HG02938 (cell line): ENCODE measurements around the gene HSF2BP.
"Not testable (repeated sequence)": the region's sequence is repeated elsewhere in the genome, so short reads cannot be mapped to it uniquely, and the experiment has no call there.

ENCODE experiments used
- ATAC-seq: cut with Tn5 transposase; IDR thresholded peaks from one replicate; pipeline ENCODE4 v1.9.1; 2021; ENCODE audit warnings: mild to moderate bottlenecking, moderate library complexity; ENCODE audit not compliant: unreplicated experiment

HSF2BP gene

GRCh38 chr21:43659136-43660000 is at the start of gene HSF2BP, which contains the start of gene RRP1B:
TSS of gene HSF2BP (minus strand) at chr21:43659488. CDS start at chr21:43658096, 1,392 bp downstream.
TSS of gene RRP1B (plus strand) at chr21:43659560. CDS start at chr21:43659665, 105 bp downstream.
- no peak for ATAC-seq

- no peak for ATAC-seq
These were observed 49.6 kb upstream of the HSF2BP start for GRCh38 chr21:43708745-43709381.

- no peak for ATAC-seq
These were observed 48.2 kb upstream of the HSF2BP start for GRCh38 chr21:43707462-43707861.

GRCh38 chr21:43703035-43703880 is 44.0 kb upstream of the HSF2BP start:
- no peak for ATAC-seq

- no peak for ATAC-seq
These were observed 43.4 kb upstream of the HSF2BP start for GRCh38 chr21:43702785-43703034.

- no peak for ATAC-seq
These were observed 42.9 kb upstream of the HSF2BP start for GRCh38 chr21:43701936-43702784.

- ATAC-seq: no peak
These were observed 40.8 kb upstream of the HSF2BP start for GRCh38 chr21:43699933-43700599.

GRCh38 chr21:43699492-43699777 is 40.1 kb upstream of the HSF2BP start:
- ATAC-seq: not testable (repeated sequence)

GRCh38 chr21:43697758-43698643 is 38.7 kb upstream of the HSF2BP start:
- ATAC-seq: no peak

GRCh38 chr21:43696214-43696613 is 36.9 kb upstream of the HSF2BP start:
- ATAC-seq: no peak

- ATAC-seq: no peak
These were observed 35.3 kb upstream of the HSF2BP start for GRCh38 chr21:43694437-43695079.

GRCh38 chr21:43693981-43694380 is 34.7 kb upstream of the HSF2BP start:
- ATAC-seq: no peak

- no peak for ATAC-seq
These were observed 33.7 kb upstream of the HSF2BP start for GRCh38 chr21:43692949-43693348.

- no peak for ATAC-seq
These were observed 32.5 kb upstream of the HSF2BP start for GRCh38 chr21:43691801-43692200.

- no peak for ATAC-seq
These were observed 32.0 kb upstream of the HSF2BP start for GRCh38 chr21:43691086-43691795.

- no peak for ATAC-seq
These were observed 31.1 kb upstream of the HSF2BP start for GRCh38 chr21:43690346-43690745.

- ATAC-seq: no peak
These were observed 30.5 kb upstream of the HSF2BP start for GRCh38 chr21:43689556-43690337.
